HepG2 (cell line): Measurements from ENCODE around the gene FASTK. TPM values are rescaled to one million over a fixed set of nuclear protein-coding genes. Genes with fewer than 3 reads are reported as not detected.
A peak's percentile ranks its signal among the peaks of the same experiment; 100 is the strongest.

Source experiments
- CENPX ChIP-seq: sonication (generic); formaldehyde crosslinking; IDR thresholded peaks from 2 replicates; pipeline ENCODE4 v1.9.0; 2021; ENCODE audit warnings: mild to moderate bottlenecking, missing genetic modification reagents, moderate library complexity
- CHCHD3 ChIP-seq: sonication (generic); formaldehyde crosslinking; IDR thresholded peaks from 2 replicates; pipeline ENCODE4 v1.8.0; 2022; ENCODE audit warnings: mild to moderate bottlenecking, missing genetic modification reagents, moderate library complexity
- CREB3 ChIP-seq: sonication (generic); formaldehyde crosslinking; IDR thresholded peaks from 2 replicates; pipeline ENCODE4 v1.5.0; 2020; ENCODE audit warnings: missing genetic modification reagents
- DMTF1 ChIP-seq: sonication (generic); formaldehyde crosslinking; IDR thresholded peaks from 2 replicates; pipeline ENCODE4 v1.4.0; 2020; ENCODE audit warnings: mild to moderate bottlenecking, missing genetic modification reagents
- GPBP1L1 ChIP-seq: sonication (generic); formaldehyde crosslinking; IDR thresholded peaks from 2 replicates; pipeline ENCODE4 v1.5.0; 2020; ENCODE audit warnings: mild to moderate bottlenecking, missing genetic modification reagents
- KLF9 ChIP-seq: IDR thresholded peaks from 2 replicates; pipeline ENCODE4 v1.6.1; 2016; ENCODE audit warnings: low read depth
- RAD21 ChIP-seq: fragments of 450-650 bp; formaldehyde crosslinking; IDR thresholded peaks from 2 replicates; pipeline ENCODE4 v1.5.0; 2020; ENCODE audit warnings: mild to moderate bottlenecking
- SP140L ChIP-seq: sonication (generic); formaldehyde crosslinking; IDR thresholded peaks from 2 replicates; pipeline ENCODE4 v1.4.0; 2020; ENCODE audit warnings: missing genetic modification reagents, borderline replicate concordance
- SUZ12 ChIP-seq: fragments of 150-350 bp; IDR thresholded peaks from 2 replicates; pipeline ENCODE4 v1.6.1; 2014; ENCODE audit warnings: low read depth, low read length
- ZMAT3 ChIP-seq: sonication (generic); formaldehyde crosslinking; conservative IDR thresholded peaks from 2 replicates; pipeline ENCODE4 v1.7.0; 2021; ENCODE audit warnings: missing genetic modification reagents
- ZNF513 ChIP-seq: sonication (generic); formaldehyde crosslinking; conservative IDR thresholded peaks from 2 replicates; pipeline ENCODE4 v1.5.0; 2020; ENCODE audit warnings: missing genetic modification reagents
- ZNF598 ChIP-seq: sonication (generic); formaldehyde crosslinking; IDR thresholded peaks from 2 replicates; pipeline ENCODE4 v1.5.1; 2020; ENCODE audit warnings: mild to moderate bottlenecking, missing genetic modification reagents, borderline replicate concordance
- ZNF800 ChIP-seq: sonication (generic); formaldehyde crosslinking; IDR thresholded peaks from 2 replicates; pipeline ENCODE4 v1.4.0; 2020; ENCODE audit warnings: missing genetic modification reagents
- polyA plus RNA-seq, 8 experiments: library from polyadenylated mRNA; depleted of rRNA in 3 of 8; stranded (reverse) in 7 of 8; unstranded in 1 of 8; fragments of >200 nt; fragmentation: Illumina TruSeq in 4 of 8; extraction: Trizol in 4 of 8; gene quantifications; 2 replicates each; pipeline versions ENCODE4 v1.2.1 to v1.2.3, GENCODE V29; 2011 to 2016; ENCODE audit warnings: low read depth in 4 of 8, missing spikeins in 1 of 8, mixed read lengths in 1 of 8; ENCODE audit not compliant: insufficient read depth in 1 of 8
- total RNA-seq, 5 experiments: library from RNA; depleted of rRNA; stranded (reverse); fragments of >200 nt; fragmentation: Illumina TruSeq; extraction: Trizol; gene quantifications; 2 replicates each; pipeline ENCODE4 v1.2.3, GENCODE V29; 2016; ENCODE audit warnings: low read depth in 1 of 5
- TF ChIP-seq, protein P1 (sequence below): sonication (generic); formaldehyde crosslinking; IDR thresholded peaks from 2 replicates; pipeline ENCODE4 v1.4.0; 2020; ENCODE audit warnings: missing genetic modification reagents

The FASTK gene
- total and polyA plus RNA-seq, 2 of the 13 experiments (the other 11 are each of a cell fraction or from before 2014, with no cell fraction given): 52.9 to 55.7 TPM

GRCh38 chr7:151057989-151058780, 22.4 kb downstream of the FASTK start (continued):
- no peak; the same call in 1 of the 2 replicates for TF ChIP-seq CREB3
- TF ChIP-seq CENPX (CRISPR knock-in tag): no peak
- TF ChIP-seq SUZ12: peak; percentile 92
- no peak for TF ChIP-seq CHCHD3 (CRISPR knock-in tag)
- TF ChIP-seq DMTF1 (CRISPR knock-in tag): no peak
- TF ChIP-seq KLF9: no peak
- 0 out of 2 replicates have a peak, but pooled peaks have one; percentile 39 for TF ChIP-seq ZNF513 (CRISPR knock-in tag)
- no peak for TF ChIP-seq ZNF800 (CRISPR knock-in tag)
- TF ChIP-seq GPBP1L1 (CRISPR knock-in tag): no peak
- TF ChIP-seq, protein P1, sequence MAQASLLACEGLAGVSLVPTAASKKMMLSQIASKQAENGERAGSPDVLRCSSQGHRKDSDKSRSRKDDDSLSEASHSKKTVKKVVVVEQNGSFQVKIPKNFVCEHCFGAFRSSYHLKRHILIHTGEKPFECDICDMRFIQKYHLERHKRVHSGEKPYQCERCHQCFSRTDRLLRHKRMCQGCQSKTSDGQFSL: no peak
- TF ChIP-seq SP140L (CRISPR knock-in tag): peak; percentile 14; the same call in 1 of the 2 replicates
- no peak for TF ChIP-seq RAD21 (CRISPR knock-in tag)
- TF ChIP-seq ZNF598: peak; percentile 13; the same call in 1 of the 2 replicates
- TF ChIP-seq ZMAT3 (CRISPR knock-in tag): no peak; the same call in 1 of the 2 replicates
